ENCODE measurements around the gene GOSR2.

Gene GOSR2

GRCh38 chr17:46910179-46910927, 12.6 kb upstream of the GOSR2 start:
- TF ChIP-seq REST (IDR thresholded peaks at IDR 0.05; ENCODE audit: insufficient read depth in 1 of 2, low read depth in 2 of 2, low read length in 2 of 2) (no peak), POLR2AphosphoS5 (IDR thresholded peaks at IDR 0.05; ENCODE audit: low read depth, low read length) (no peak), FOXP2 (optimal IDR thresholded peaks at IDR 0.05; ENCODE audit: borderline replicate concordance, extremely low read depth, extremely low read length, insufficient read depth) (no peak), TAF1 (IDR thresholded peaks at IDR 0.05; ENCODE audit: borderline replicate concordance, insufficient read depth, low read length) (no peak), SIN3A (IDR thresholded peaks at IDR 0.05; ENCODE audit: borderline replicate concordance, insufficient read depth, low read length) (no peak)

- TF ChIP-seq TAF1 (IDR thresholded peaks at IDR 0.05; ENCODE audit: borderline replicate concordance, insufficient read depth, low read length) = no peak
- TF ChIP-seq REST (IDR thresholded peaks at IDR 0.05; ENCODE audit: insufficient read depth in 1 of 2, low read depth in 2 of 2, low read length in 2 of 2) = no peak
- no peak for TF ChIP-seq SIN3A (IDR thresholded peaks at IDR 0.05; ENCODE audit: borderline replicate concordance, insufficient read depth, low read length)
- TF ChIP-seq POLR2AphosphoS5 (IDR thresholded peaks at IDR 0.05; ENCODE audit: low read depth, low read length) = no peak
- no peak for TF ChIP-seq FOXP2 (optimal IDR thresholded peaks at IDR 0.05; ENCODE audit: borderline replicate concordance, extremely low read depth, extremely low read length, insufficient read depth)
Observed at GRCh38 chr17:46911311-46911710, 11.6 kb upstream of the GOSR2 start.

GRCh38 chr17:46915596-46915995, 7.4 kb upstream of the GOSR2 start:
- TF ChIP-seq POLR2AphosphoS5 (IDR thresholded peaks at IDR 0.05; ENCODE audit: low read depth, low read length) (no peak), SIN3A (IDR thresholded peaks at IDR 0.05; ENCODE audit: borderline replicate concordance, insufficient read depth, low read length) (no peak), FOXP2 (optimal IDR thresholded peaks at IDR 0.05; ENCODE audit: borderline replicate concordance, extremely low read depth, extremely low read length, insufficient read depth) (no peak), TAF1 (IDR thresholded peaks at IDR 0.05; ENCODE audit: borderline replicate concordance, insufficient read depth, low read length) (no peak), REST (IDR thresholded peaks at IDR 0.05; ENCODE audit: insufficient read depth in 1 of 2, low read depth in 2 of 2, low read length in 2 of 2) (no peak)

GRCh38 chr17:46916211-46916610, 6.7 kb upstream of the GOSR2 start:
- TF ChIP-seq TAF1 (IDR thresholded peaks at IDR 0.05; ENCODE audit: borderline replicate concordance, insufficient read depth, low read length) (no peak), FOXP2 (optimal IDR thresholded peaks at IDR 0.05; ENCODE audit: borderline replicate concordance, extremely low read depth, extremely low read length, insufficient read depth) (no peak), POLR2AphosphoS5 (IDR thresholded peaks at IDR 0.05; ENCODE audit: low read depth, low read length) (no peak), SIN3A (IDR thresholded peaks at IDR 0.05; ENCODE audit: borderline replicate concordance, insufficient read depth, low read length) (no peak), REST (IDR thresholded peaks at IDR 0.05; ENCODE audit: insufficient read depth in 1 of 2, low read depth in 2 of 2, low read length in 2 of 2) (no peak)
